Keratinocyte (primary cell): ENCODE data around the gene LYZL1. TPM values are rescaled to one million over a fixed set of nuclear protein-coding genes. Genes with fewer than 3 reads are reported as not detected.

Source experiments
- DNase-seq: peaks from one replicate; pipeline ENCODE4 v3.0.0-alpha.2; 2011; ENCODE audit warnings: low read depth, missing footprints, low spot score
- FAIRE-seq: peaks from 2 replicates; lab custom pipeline; 2011; peaks lifted over from hg19 to GRCh38; lab: Jason Lieb, UNC
- H2AFZ ChIP-seq: 2 replicates; pipeline ENCODE4 v1.6.0; 2012; ENCODE audit warnings: low read length, control low read depth, inconsistent platforms; ENCODE audit not compliant: control insufficient read depth
- H3K27ac ChIP-seq: 2 replicates; pipeline ENCODE4 v1.5.1; 2011; ENCODE audit warnings: low read length; ENCODE audit not compliant: control insufficient read depth, insufficient read depth
- H3K27me3 ChIP-seq: 3 replicates; pipeline ENCODE4 v1.6.0; 2011; ENCODE audit warnings: low read length; ENCODE audit not compliant: control insufficient read depth, insufficient read depth; ENCODE audit errors: extremely low read depth
- H3K36me3 ChIP-seq, 2 experiments: 2 replicates in 1 of 2; 3 replicates in 1 of 2; pipeline ENCODE4 v1.5.1; 2011; ENCODE audit warnings: low read length in 2 of 2, mild to moderate bottlenecking in 1 of 2; ENCODE audit not compliant: control insufficient read depth in 2 of 2, insufficient read depth in 2 of 2; ENCODE audit errors: extremely low read depth in 1 of 2
- H3K4me1 ChIP-seq: 3 replicates; pipeline ENCODE4 v1.5.1; 2011; ENCODE audit warnings: low read length; ENCODE audit not compliant: control insufficient read depth, insufficient read depth; ENCODE audit errors: extremely low read depth
- H3K4me2 ChIP-seq: 3 replicates; pipeline ENCODE4 v1.6.0; 2011; ENCODE audit warnings: low read depth, low read length; ENCODE audit not compliant: control insufficient read depth, insufficient read depth; ENCODE audit errors: extremely low read depth
- H3K4me3 ChIP-seq, 3 experiments: fragments of 200-600 bp in 1 of 3; sonication (generic) in 1 of 3; 2 replicates in 2 of 3; 3 replicates in 1 of 3; pipeline ENCODE4 v1.5.1; 2011 to 2016; ENCODE audit warnings: low read length in 3 of 3, mild to moderate bottlenecking in 3 of 3, control low read depth in 2 of 3, inconsistent platforms in 1 of 3, low read depth in 1 of 3, mixed read lengths in 1 of 3, mixed run types in 1 of 3, moderate library complexity in 1 of 3; ENCODE audit not compliant: control insufficient read depth in 2 of 3, insufficient read depth in 2 of 3; ENCODE audit errors: extremely low read depth in 1 of 3
- H3K79me2 ChIP-seq: 2 replicates; pipeline ENCODE4 v1.6.0; 2012; ENCODE audit warnings: low read length; ENCODE audit not compliant: control insufficient read depth, insufficient read depth
- H3K9ac ChIP-seq: 3 replicates; pipeline ENCODE4 v1.6.0; 2011; ENCODE audit warnings: low read length; ENCODE audit not compliant: control insufficient read depth, insufficient read depth; ENCODE audit errors: extremely low read depth
- H3K9me1 ChIP-seq: 3 replicates; pipeline ENCODE4 v1.6.0; 2011; ENCODE audit warnings: low read length; ENCODE audit not compliant: control insufficient read depth, insufficient read depth; ENCODE audit errors: extremely low read depth
- H3K9me3 ChIP-seq: 2 replicates; pipeline ENCODE4 v1.5.1; 2012; ENCODE audit warnings: low read depth, low read length; ENCODE audit not compliant: control insufficient read depth
- H4K20me1 ChIP-seq: 3 replicates; pipeline ENCODE4 v1.6.0; 2011; ENCODE audit warnings: low read length; ENCODE audit not compliant: control insufficient read depth, insufficient read depth; ENCODE audit errors: extremely low read depth
- EZH2 ChIP-seq: IDR thresholded peaks from one replicate; pipeline ENCODE4 v1.6.1; 2012; ENCODE audit warnings: inconsistent platforms, mild to moderate bottlenecking, low read length, moderate library complexity
- dilution Hi-C: fragments of 300-500 bp; cut with MboI; formaldehyde crosslinking; loops from one replicate; pipeline ENCODE4 v1.7.0; 2020; ENCODE audit warnings: low sequenced_read_pairs; ENCODE audit not compliant: extremely low pct_ligation_motif_present
- polyA plus RNA-seq, 5 experiments: library from polyadenylated mRNA; depleted of rRNA in 3 of 5; stranded (reverse) in 3 of 5; stranded (forward) in 1 of 5; unstranded in 1 of 5; fragments of >200 nt; gene quantifications; 1 replicate in 1 of 5; 2 replicates in 3 of 5; 3 replicates in 1 of 5; pipeline versions ENCODE4 v1.2.1 to v1.2.3, GENCODE V29; 2011 to 2012; ENCODE audit warnings: missing spikeins in 2 of 5, low read depth in 1 of 5, low replicate concordance in 1 of 5
- TF ChIP-seq, protein P1 (sequence below), 3 experiments: IDR thresholded peaks in 1 of 3; conservative IDR thresholded peaks in 1 of 3; optimal IDR thresholded peaks in 1 of 3; 2 replicates in 2 of 3; 3 replicates in 1 of 3; pipeline versions ENCODE3 to v1.5.1; 2011; ENCODE audit warnings: low read length in 3 of 3, mild to moderate bottlenecking in 3 of 3, moderate library complexity in 2 of 3, control low read depth in 1 of 3, inconsistent platforms in 1 of 3; ENCODE audit not compliant: insufficient read depth in 2 of 3; ENCODE audit errors: extremely low read depth in 1 of 3

LYZL1 gene
- polyA plus RNA-seq, 1 donor (not counting 4 experiments of a cell fraction or from before 2014, with no cell fraction given), result not detected

DNA sequence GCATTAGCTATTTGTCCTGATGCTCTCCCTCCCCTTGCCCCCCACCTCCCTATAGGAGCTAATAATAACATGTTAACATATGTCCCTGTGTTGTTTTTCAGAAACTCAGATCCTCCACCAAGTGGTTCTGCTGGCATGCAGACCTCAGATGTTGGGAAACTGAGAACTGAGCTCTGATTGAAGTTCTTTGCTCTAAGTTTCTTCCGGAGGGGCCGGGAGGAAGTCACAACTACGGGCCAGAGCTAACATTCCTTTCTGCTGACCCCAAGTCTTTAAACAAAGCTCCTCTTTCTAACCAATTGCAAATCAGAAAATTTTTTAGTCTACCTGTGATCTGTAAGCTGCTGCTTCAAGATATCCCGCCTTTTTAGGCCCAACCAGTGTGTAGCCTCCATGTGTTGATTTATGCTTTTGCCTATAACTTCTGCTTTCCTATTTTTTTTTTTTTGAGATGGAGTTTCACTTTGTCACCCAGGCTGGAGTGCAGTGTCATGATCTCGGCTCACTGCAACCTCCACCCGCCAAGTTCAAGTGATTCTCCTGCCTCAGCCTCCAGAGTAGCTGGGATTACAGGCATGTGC lies 66.6 kb downstream of the LYZL1 start:
- no peak for FAIRE-seq
- no peaks in the 10 kb centered on the region for H3K27me3 ChIP-seq
- dilution Hi-C loops, result no loop called here
- no peaks in the 10 kb centered on the region for H3K9me1 ChIP-seq
- no peak for DNase-seq
- H3K79me2 ChIP-seq, result no peaks in the 10 kb centered on the region
- H3K9me3 ChIP-seq, result no peaks in the 10 kb centered on the region
- H3K36me3 ChIP-seq, result no peaks in the 10 kb centered on the region
- no peak overlapping the region for H3K4me2 ChIP-seq
- H2AFZ ChIP-seq, result no peak overlapping the region
- no peak overlapping the region for H3K27ac ChIP-seq
- H4K20me1 ChIP-seq, result no peaks in the 10 kb centered on the region
- no peak for TF ChIP-seq EZH2
- TF ChIP-seq, protein P1, sequence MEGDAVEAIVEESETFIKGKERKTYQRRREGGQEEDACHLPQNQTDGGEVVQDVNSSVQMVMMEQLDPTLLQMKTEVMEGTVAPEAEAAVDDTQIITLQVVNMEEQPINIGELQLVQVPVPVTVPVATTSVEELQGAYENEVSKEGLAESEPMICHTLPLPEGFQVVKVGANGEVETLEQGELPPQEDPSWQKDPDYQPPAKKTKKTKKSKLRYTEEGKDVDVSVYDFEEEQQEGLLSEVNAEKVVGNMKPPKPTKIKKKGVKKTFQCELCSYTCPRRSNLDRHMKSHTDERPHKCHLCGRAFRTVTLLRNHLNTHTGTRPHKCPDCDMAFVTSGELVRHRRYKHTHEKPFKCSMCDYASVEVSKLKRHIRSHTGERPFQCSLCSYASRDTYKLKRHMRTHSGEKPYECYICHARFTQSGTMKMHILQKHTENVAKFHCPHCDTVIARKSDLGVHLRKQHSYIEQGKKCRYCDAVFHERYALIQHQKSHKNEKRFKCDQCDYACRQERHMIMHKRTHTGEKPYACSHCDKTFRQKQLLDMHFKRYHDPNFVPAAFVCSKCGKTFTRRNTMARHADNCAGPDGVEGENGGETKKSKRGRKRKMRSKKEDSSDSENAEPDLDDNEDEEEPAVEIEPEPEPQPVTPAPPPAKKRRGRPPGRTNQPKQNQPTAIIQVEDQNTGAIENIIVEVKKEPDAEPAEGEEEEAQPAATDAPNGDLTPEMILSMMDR (optimal IDR thresholded peaks at IDR 0.05 in 1 of 3, IDR thresholded peaks at IDR 0.05 in 1 of 3, conservative IDR thresholded peaks at IDR 0.05 in 1 of 3; ENCODE audit: extremely low read depth in 1 of 3, insufficient read depth in 2 of 3, low read length in 3 of 3), result no peak
- no peaks in the 10 kb centered on the region for H3K4me1 ChIP-seq
- H3K9ac ChIP-seq, result no peak overlapping the region
- H3K4me3 ChIP-seq, result no peak overlapping the region

DNA sequence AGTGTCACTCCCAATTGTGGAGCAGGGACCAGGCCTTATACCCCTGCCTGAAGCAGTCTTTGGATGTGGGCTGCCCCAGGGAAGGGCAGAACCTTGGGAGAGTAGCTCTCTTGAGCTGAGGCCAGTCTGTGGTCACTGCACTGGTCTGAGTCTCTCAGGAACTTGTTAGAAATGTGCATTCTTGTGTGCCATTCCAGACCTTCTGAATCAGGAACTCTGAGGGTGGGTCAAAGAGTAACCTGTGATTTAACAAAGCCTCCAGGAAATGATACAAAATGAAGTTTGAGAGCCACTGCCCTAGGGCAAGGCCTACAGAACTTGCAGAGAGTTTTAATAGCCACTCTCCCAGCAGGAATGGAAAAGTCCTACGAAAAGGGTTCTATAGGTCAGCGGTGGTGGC lies 68.1 kb downstream of the LYZL1 start:
- Histone ChIP-seq H3K4me2 (no peak overlapping the region), H2AFZ (no peak overlapping the region), H3K36me3 (no peaks in the 10 kb centered on the region), H3K4me1 (no peaks in the 10 kb centered on the region), H3K79me2 (no peaks in the 10 kb centered on the region), H3K4me3 (no peak overlapping the region), H4K20me1 (no peaks in the 10 kb centered on the region), H3K9me1 (no peaks in the 10 kb centered on the region), H3K9me3 (no peaks in the 10 kb centered on the region), H3K27me3 (no peaks in the 10 kb centered on the region), H3K9ac (no peak overlapping the region), H3K27ac (no peak overlapping the region)
- TF ChIP-seq, protein P1 (optimal IDR thresholded peaks at IDR 0.05 in 1 of 3, IDR thresholded peaks at IDR 0.05 in 1 of 3, conservative IDR thresholded peaks at IDR 0.05 in 1 of 3; ENCODE audit: extremely low read depth in 1 of 3, insufficient read depth in 2 of 3, low read length in 3 of 3), result no peak
- TF ChIP-seq EZH2, result no peak
- dilution Hi-C loops, result no loop called here
- no peak for DNase-seq
- no peak for FAIRE-seq
